Breast epithelium (tissue), 3 donors: Measurements from ENCODE around the gene LENG8.

Experiments
- CTCF ChIP-seq, 3 donors: fragments of 450-650 bp; IDR thresholded peaks; one replicate each; pipeline ENCODE4 v1.5.1; 2016 to 2017; ENCODE audit warnings: antibody characterized with exemption in 3 of 3, mild to moderate bottlenecking in 3 of 3, moderate library complexity in 3 of 3
- POLR2A ChIP-seq: fragments of 450-650 bp; IDR thresholded peaks from one replicate; pipeline ENCODE4 v1.6.1; 2016; ENCODE audit warnings: antibody characterized with exemption, mild to moderate bottlenecking, moderate library complexity
- POLR2AphosphoS5 ChIP-seq, 3 donors: sonication (generic); formaldehyde crosslinking; IDR thresholded peaks; one replicate each; pipeline ENCODE4 v1.6.1; 2017; ENCODE audit warnings: antibody characterized with exemption in 3 of 3

- TF ChIP-seq CTCF (IDR thresholded peaks at IDR 0.05) (no peak), POLR2AphosphoS5 (IDR thresholded peaks at IDR 0.05) (no peak), POLR2A (no peak)
Measured at GRCh38 chr19:54457773-54458647, 9.0 kb downstream of the LENG8 start.
